Activated CD8-positive, alpha-beta T cell treated with anti-CD3 and anti-CD28 coated beads, Interleukin-2, amount 10 ng/mL, durations not matched to agents 7 days and 5 days (primary cell): ENCODE measurements around the gene SDE2. TPM values are rescaled to one million over a fixed set of nuclear protein-coding genes. Genes with fewer than 3 reads are reported as not detected.
A peak's percentile ranks its signal among the peaks of the same experiment; 100 is the strongest.

Source experiments
- ATAC-seq: fragments of 150-1000 bp; cut with Tn5 transposase; one replicate; pipeline ENCODE4 v1.10.0; 2021; ENCODE audit warnings: moderate library complexity
- CTCF ChIA-PET: fragments of 350-600 bp; sonication (Branson Sonifier 250); formaldehyde crosslinking; loops from one replicate; lab custom pipeline; 2021; ENCODE audit warnings: antibody characterized with exemption; lab: Charles Lee
- POLR2A ChIA-PET: fragments of 350-600 bp; sonication (Branson Sonifier 250); formaldehyde crosslinking; loops from one replicate; lab custom pipeline; 2021; ENCODE audit warnings: antibody characterized with exemption; lab: Charles Lee
- DNase-seq: peaks from one replicate; pipeline ENCODE4 v3.0.0-alpha.2; 2020
- H3K27ac Mint-ChIP-seq: one replicate; pipeline ENCODE4 v1.8.0; 2021; ENCODE audit warnings: mild to moderate bottlenecking, mixed read lengths
- H3K27me3 Mint-ChIP-seq: one replicate; pipeline ENCODE4 v1.8.0; 2021; ENCODE audit warnings: low read depth, mixed read lengths
- H3K36me3 Mint-ChIP-seq: one replicate; pipeline ENCODE4 v1.8.0; 2021; ENCODE audit warnings: low read depth, mixed read lengths
- H3K4me1 Mint-ChIP-seq: one replicate; pipeline ENCODE4 v1.8.0; 2021; ENCODE audit warnings: low read depth, mixed read lengths
- H3K4me3 Mint-ChIP-seq: one replicate; pipeline ENCODE4 v1.8.0; 2021; ENCODE audit warnings: mild to moderate bottlenecking, mixed read lengths
- H3K9me3 Mint-ChIP-seq: one replicate; pipeline ENCODE4 v1.8.0; 2022; ENCODE audit warnings: mixed read lengths; ENCODE audit not compliant: insufficient read depth
- total RNA-seq, 2 experiments: library from RNA; stranded (reverse); gene quantifications; one replicate each; pipeline ENCODE4 v1.2.3, GENCODE V29; 2021

SDE2 gene
- total RNA-seq, 2 experiments from 2014 or later: 15.4 to 16.9 TPM

DNA sequence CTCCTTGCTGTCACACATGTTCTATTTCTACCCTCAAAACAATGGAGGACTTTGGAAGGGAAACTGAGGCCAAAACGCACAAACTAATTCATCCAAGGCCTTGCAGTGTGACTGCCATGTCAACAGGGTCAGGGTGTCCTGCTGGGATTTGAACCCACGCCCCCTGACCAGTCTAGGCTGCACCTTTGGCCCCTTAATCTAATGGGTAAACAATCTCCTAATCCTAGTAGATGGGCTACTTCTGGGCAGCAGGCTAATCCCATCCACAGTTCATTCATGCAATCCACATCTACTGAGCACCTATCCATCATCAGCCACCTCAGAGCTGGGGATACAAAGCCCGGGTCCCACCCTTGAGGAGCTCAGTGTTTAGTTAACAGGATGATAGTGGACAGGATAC, 41.1 kb downstream of the SDE2 start:
- no peak overlapping the region for H3K27ac Mint-ChIP-seq
- POLR2A ChIA-PET: no interaction called here
- no peak for ATAC-seq
- no peak overlapping the region for H3K4me3 Mint-ChIP-seq
- no peaks in the 10 kb centered on the region for H3K9me3 Mint-ChIP-seq
- no peak for DNase-seq
- CTCF ChIA-PET: no interaction called here
- peaks cover 3% of the 10 kb centered on the region for H3K27me3 Mint-ChIP-seq
- no peaks in the 10 kb centered on the region for H3K36me3 Mint-ChIP-seq
- peaks cover 4% of the 10 kb centered on the region for H3K4me1 Mint-ChIP-seq

DNA sequence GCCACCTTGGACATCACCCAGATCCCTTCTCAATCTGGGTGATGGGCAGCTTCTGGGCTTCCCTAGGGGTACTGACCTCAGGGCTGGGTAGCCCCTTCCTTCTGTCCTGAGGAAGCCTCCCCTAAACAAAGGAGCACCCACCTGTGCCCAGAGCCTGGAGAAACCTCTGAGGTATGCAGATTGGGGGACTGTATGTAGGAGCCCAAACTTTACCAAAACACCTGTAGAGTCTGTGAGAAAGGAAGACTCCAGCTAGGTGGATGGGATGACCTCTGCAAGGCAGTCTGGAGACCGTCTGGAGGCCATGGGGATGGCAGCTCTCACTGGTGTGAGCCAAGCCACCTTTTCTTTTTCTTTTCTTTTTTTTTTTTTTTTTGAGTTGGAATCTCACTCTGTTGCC, 44.4 kb downstream of the SDE2 start:
- CTCF ChIA-PET: interaction anchor here (1.2 to 2.1 kb wide), 3 partner anchors 8 to 33 kb away, joined by 5 read pairs; no protein-coding TSS in a partner anchor
- no peak for DNase-seq
- Mint-ChIP-seq H3K27ac (no peak overlapping the region), H3K4me3 (no peak overlapping the region), H3K9me3 (no peaks in the 10 kb centered on the region), H3K36me3 (no peaks in the 10 kb centered on the region), H3K4me1 (no peaks in the 10 kb centered on the region), H3K27me3 (peaks cover 13% of the 10 kb centered on the region)
- POLR2A ChIA-PET: interaction anchor here (0.8 kb wide), 1 partner anchor 31 kb away, joined by 4 read pairs; the partner anchor contains the start of gene PYCR2
- ATAC-seq: no peak

GRCh38 chr1:225953315-225953714, 45.8 kb downstream of the SDE2 start:
- peaks cover 15% of the 10 kb centered on the region for H3K27me3 Mint-ChIP-seq
- H3K4me1 Mint-ChIP-seq: no peaks in the 10 kb centered on the region
- ChIA-PET CTCF (interaction anchor here (0.7 to 2.1 kb wide), 3 partner anchors 9 to 479 kb away, joined by 3 to 5 read pairs (median 5); no protein-coding TSS in a partner anchor), POLR2A (no interaction called here)
- no peaks in the 10 kb centered on the region for H3K36me3 Mint-ChIP-seq
- no peak for DNase-seq
- no peak overlapping the region for H3K27ac Mint-ChIP-seq
- ATAC-seq: no peak
- no peak overlapping the region for H3K4me3 Mint-ChIP-seq
- H3K9me3 Mint-ChIP-seq: no peaks in the 10 kb centered on the region

- Mint-ChIP-seq H3K27ac (no peak overlapping the region), H3K36me3 (no peaks in the 10 kb centered on the region), H3K27me3 (peaks cover 24% of the 10 kb centered on the region), H3K9me3 (no peaks in the 10 kb centered on the region), H3K4me3 (no peak overlapping the region), H3K4me1 (no peaks in the 10 kb centered on the region)
- ATAC-seq: no peak
- no peak for DNase-seq
- ChIA-PET CTCF (interaction anchor here (1.2 kb wide), 1 partner anchor 174 kb away, joined by 3 read pairs; no protein-coding TSS in a partner anchor), POLR2A (interaction anchor here (0.8 kb wide), 1 partner anchor 173 kb away, joined by 4 read pairs; the partner anchor contains the start of gene SRP9)
Observed at GRCh38 chr1:225950905-225951497, 48.1 kb downstream of the SDE2 start.

GRCh38 chr1:225949041-225949440, 50.1 kb downstream of the SDE2 start:
- ChIA-PET CTCF (no interaction called here), POLR2A (no interaction called here)
- no peak for DNase-seq
- no peak for ATAC-seq
- peaks cover 28% of the 10 kb centered on the region for H3K27me3 Mint-ChIP-seq
- no peak overlapping the region for H3K27ac Mint-ChIP-seq
- H3K4me3 Mint-ChIP-seq: no peak overlapping the region
- peaks cover 14% of the 10 kb centered on the region for H3K4me1 Mint-ChIP-seq
- no peaks in the 10 kb centered on the region for H3K9me3 Mint-ChIP-seq
- no peaks in the 10 kb centered on the region for H3K36me3 Mint-ChIP-seq

- DNase-seq (no peak), ATAC-seq (no peak)
- ChIA-PET POLR2A (no interaction called here), CTCF (interaction anchor here (0.8 to 4.1 kb wide), 2 partner anchors 15 to 41 kb away, joined by 4 to 22 read pairs; no protein-coding TSS in a partner anchor)
- H3K27ac Mint-ChIP-seq: no peak overlapping the region
- peaks cover 20% of the 10 kb centered on the region for H3K27me3 Mint-ChIP-seq
- H3K4me1 Mint-ChIP-seq: peaks cover 15% of the 10 kb centered on the region
- no peak overlapping the region for H3K4me3 Mint-ChIP-seq
- no peaks in the 10 kb centered on the region for H3K36me3 Mint-ChIP-seq
- H3K9me3 Mint-ChIP-seq: no peaks in the 10 kb centered on the region
Observed at GRCh38 chr1:225946803-225947202, 52.3 kb downstream of the SDE2 start.

GRCh38 chr1:225946082-225946620, 53.0 kb downstream of the SDE2 start:
- peaks cover 15% of the 10 kb centered on the region for H3K4me1 Mint-ChIP-seq
- CTCF ChIA-PET: interaction anchor here (0.8 to 4.1 kb wide), 4 partner anchors 9 to 41 kb away, joined by 3 to 22 read pairs (median 6); no protein-coding TSS in a partner anchor
- peaks cover 17% of the 10 kb centered on the region for H3K27me3 Mint-ChIP-seq
- H3K27ac Mint-ChIP-seq: no peak overlapping the region
- H3K4me3 Mint-ChIP-seq: no peak overlapping the region
- DNase-seq (no peak), ATAC-seq (no peak)
- no peaks in the 10 kb centered on the region for H3K36me3 Mint-ChIP-seq
- H3K9me3 Mint-ChIP-seq: no peaks in the 10 kb centered on the region
- POLR2A ChIA-PET: no interaction called here

DNA sequence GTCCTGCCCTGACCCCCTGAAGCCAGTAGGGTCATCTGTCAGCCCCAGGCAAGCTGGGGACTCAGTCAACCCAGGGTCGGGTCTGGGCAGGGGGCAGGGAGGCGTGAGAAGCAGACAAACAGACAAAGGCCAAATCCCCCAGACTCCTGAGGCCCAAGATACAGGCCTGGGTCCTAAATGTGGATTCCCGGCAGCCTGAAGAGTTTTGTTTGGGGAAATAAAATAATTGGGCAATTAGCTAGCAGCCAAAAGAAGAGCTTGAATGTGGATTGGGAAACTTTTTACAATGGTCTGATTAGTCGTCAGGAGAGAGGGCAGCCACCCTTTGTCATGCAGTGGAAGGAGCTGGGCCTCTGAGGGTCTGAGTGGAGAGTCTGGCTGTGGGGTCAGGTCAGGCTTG, 53.6 kb downstream of the SDE2 start:
- ChIA-PET CTCF (interaction anchor here (0.7 to 4.1 kb wide), 7 partner anchors 9 to 471 kb away, joined by 3 to 22 read pairs (median 5); partner anchors contain the start of gene SRP9), POLR2A (interaction anchor here (1.3 kb wide), 1 partner anchor 22 kb away, joined by 4 read pairs; the partner anchor contains the start of gene PYCR2)

DNA sequence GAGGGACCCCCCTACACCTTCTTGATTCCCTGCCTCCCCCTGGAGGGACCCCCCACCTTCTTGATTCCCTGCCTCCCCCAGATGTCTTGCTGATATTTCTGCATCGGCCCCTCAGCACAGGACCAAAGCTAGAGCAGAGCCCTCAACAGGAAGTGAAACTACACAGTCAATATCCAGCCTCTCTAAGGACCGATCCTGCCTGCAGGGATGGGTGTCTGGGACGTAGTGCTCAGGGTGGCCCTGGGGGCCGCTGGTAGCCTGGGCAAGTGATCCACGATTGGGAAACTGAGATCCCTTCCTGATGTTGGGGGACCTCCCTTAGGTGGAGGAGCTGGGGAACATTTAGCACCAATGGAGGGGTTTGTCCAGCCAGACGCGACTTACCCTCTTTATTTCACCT, 54.2 kb downstream of the SDE2 start:
- Mint-ChIP-seq H3K27me3 (peaks cover 19% of the 10 kb centered on the region), H3K27ac (peak overlapping the region; percentile 82), H3K4me1 (peaks cover 15% of the 10 kb centered on the region), H3K36me3 (no peaks in the 10 kb centered on the region), H3K9me3 (no peaks in the 10 kb centered on the region), H3K4me3 (no peak overlapping the region)
- DNase-seq (no peak), ATAC-seq (peak; percentile 77)
- CTCF ChIA-PET: interaction anchor here (0.6 to 4.1 kb wide), 8 partner anchors 9 to 470 kb away, joined by 3 to 22 read pairs (median 4); partner anchors contain the start of gene SRP9
- POLR2A ChIA-PET: interaction anchor here (0.6 to 1.3 kb wide), 2 partner anchors 21 to 394 kb away, joined by 4 read pairs; partner anchors contain the start of gene PYCR2

More for the DNA sequence above, 53.6 kb downstream of the SDE2 start:
- Mint-ChIP-seq H3K4me1 (peaks cover 15% of the 10 kb centered on the region), H3K27ac (no peak overlapping the region), H3K27me3 (peaks cover 15% of the 10 kb centered on the region), H3K4me3 (no peak overlapping the region), H3K9me3 (no peaks in the 10 kb centered on the region), H3K36me3 (no peaks in the 10 kb centered on the region)
- no peak for DNase-seq
- ATAC-seq: no peak

DNA sequence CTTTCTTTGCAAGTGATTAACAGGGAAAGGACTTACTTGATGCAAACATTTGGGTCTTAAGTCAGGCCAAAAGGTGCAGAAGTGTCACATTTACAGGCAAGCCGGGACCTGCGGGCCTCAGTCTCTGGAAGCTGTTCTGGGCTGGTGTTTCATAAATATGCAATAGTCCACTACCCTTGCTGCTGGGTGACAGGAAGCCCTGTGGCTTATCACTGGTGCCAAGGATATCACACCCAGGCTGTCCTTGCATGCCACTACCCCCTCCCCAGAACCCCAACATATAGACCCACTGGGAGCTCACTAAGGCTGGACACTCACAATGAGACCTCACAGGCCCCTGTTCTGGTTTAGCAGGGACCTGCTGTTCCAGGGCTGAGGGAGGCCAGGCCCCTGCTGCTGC, 54.8 kb downstream of the SDE2 start:
- ATAC-seq (no peak), DNase-seq (no peak)
- Mint-ChIP-seq H3K27ac (no peak overlapping the region), H3K4me1 (peaks cover 15% of the 10 kb centered on the region), H3K27me3 (peaks cover 19% of the 10 kb centered on the region), H3K4me3 (no peak overlapping the region), H3K9me3 (no peaks in the 10 kb centered on the region), H3K36me3 (no peaks in the 10 kb centered on the region)
- ChIA-PET POLR2A (interaction anchor here (1.3 kb wide), 1 partner anchor 21 kb away, joined by 4 read pairs; the partner anchor contains the start of gene PYCR2), CTCF (interaction anchor here (0.6 to 4.1 kb wide), 5 partner anchors 17 to 470 kb away, joined by 3 to 22 read pairs (median 4); partner anchors contain the start of gene SRP9)

DNA sequence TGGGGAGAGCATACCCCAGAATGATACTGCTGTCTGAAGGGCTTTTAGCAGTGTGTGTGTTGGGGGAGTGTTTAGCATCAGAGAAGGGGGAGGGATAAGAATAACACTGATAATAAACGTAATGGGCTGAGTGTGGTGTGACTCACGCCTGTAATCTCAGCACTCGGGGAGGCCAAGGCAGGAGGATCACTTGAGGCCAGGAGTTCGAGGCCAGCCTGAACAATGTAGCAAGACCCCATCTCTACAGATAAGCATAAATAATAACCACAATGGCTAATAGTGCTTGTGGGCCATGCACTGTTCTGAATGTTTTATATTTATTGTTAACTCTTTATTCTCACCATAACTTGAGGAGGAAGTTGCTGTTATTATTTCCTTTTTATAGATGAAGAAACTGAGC, 55.6 kb downstream of the SDE2 start:
- H3K9me3 Mint-ChIP-seq: no peaks in the 10 kb centered on the region
- ChIA-PET CTCF (interaction anchor here (1.9 to 4.1 kb wide), 2 partner anchors 18 to 166 kb away, joined by 5 to 22 read pairs; partner anchors contain the start of gene SRP9), POLR2A (no interaction called here)
- no peak for DNase-seq
- no peaks in the 10 kb centered on the region for H3K36me3 Mint-ChIP-seq
- H3K4me1 Mint-ChIP-seq: peaks cover 15% of the 10 kb centered on the region
- H3K27me3 Mint-ChIP-seq: peaks cover 18% of the 10 kb centered on the region
- no peak overlapping the region for H3K27ac Mint-ChIP-seq
- H3K4me3 Mint-ChIP-seq: no peak overlapping the region
- no peak for ATAC-seq
